Left colon (tissue), 2 donors: ENCODE results near the gene C14orf132. TPM values are rescaled to one million over a fixed set of nuclear protein-coding genes. Genes with fewer than 3 reads are reported as not detected.

Experiments
- ATAC-seq: fragments of 200-7000 bp; cut with Tn5 transposase; one replicate; pipeline ENCODE4 v1.9.1; 2020; ENCODE audit warnings: mild to moderate bottlenecking, moderate library complexity
- DNase-seq, 2 donors: peaks; one replicate each; pipeline ENCODE4 v3.0.0-alpha.2; 2020
- intact Hi-C, 2 donors: fragments of 100-400 bp; cut with DNase I in 1 of 2; cut with micrococcal nuclease in 1 of 2; formaldehyde crosslinking; loops; one replicate each; pipeline versions ENCODE4 v1.11.2 to v1.14.0; 2022; cut with DNase I, micrococcal nuclease
- total RNA-seq, 2 donors: library from RNA; stranded (reverse); fragmentation: NEBNext Ultra II Directional; extraction: Animal tissue kit (Norgen Biotek cat#: 25700); gene quantifications; one replicate each; pipeline ENCODE4 v1.2.1, GENCODE V29; 2021
- donor health status: DM: no; HTN: no; CAD: no.
- donor health status: DM: yes; HTN: yes; CAD: no.

The C14orf132 gene
- total RNA-seq, 2 donors from 2014 or later, result 2.2 to 6.7 TPM

DNA sequence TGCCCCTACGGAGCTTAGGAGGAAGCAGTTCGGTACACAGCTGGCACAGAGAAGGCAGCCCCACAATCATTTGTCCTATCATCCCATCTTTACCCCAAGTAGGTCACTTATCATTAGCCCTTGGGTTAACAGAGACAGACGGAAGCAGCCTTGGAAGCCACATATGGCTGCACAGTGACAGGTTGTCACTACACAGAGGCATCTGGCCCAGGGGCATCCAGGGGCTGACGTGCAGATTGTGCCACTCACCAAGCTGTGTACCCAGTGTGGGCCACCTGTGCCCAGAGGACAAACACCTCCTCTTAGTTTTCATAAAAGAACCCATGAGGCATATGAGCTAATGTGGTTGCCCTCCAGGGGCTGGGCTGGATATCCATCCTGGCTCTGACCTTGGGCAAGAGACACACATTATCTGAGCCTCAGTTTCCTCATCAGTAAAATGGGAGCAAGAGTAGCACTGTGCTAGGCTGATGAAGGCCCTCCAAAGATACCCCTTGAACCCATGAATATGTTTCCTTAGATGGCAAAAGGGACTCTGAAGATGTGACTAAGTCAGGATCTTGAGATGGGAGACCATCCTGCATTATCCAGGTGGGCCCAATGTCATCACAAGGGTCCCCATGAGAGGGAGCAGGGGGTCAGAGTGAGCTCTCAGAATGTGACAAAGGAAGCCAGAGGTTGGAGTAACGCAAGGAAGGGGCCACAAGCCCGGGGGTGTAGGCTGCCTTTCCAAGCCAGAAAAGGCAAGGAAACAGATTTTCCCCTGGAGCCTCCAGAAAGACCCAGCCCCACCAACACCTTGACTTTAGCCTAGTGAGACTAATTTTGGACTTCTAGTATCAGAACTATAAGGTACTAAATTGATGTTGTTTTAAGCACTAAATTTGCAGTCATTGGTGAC, 64.6 kb downstream of the C14orf132 start:
- intact Hi-C loops, result loop anchor here (5.0 to 10.0 kb wide), 2 partner anchors 171 to 173 kb away; no protein-coding TSS in a partner anchor
- DNase-seq (no peak), ATAC-seq (no peak)

DNA sequence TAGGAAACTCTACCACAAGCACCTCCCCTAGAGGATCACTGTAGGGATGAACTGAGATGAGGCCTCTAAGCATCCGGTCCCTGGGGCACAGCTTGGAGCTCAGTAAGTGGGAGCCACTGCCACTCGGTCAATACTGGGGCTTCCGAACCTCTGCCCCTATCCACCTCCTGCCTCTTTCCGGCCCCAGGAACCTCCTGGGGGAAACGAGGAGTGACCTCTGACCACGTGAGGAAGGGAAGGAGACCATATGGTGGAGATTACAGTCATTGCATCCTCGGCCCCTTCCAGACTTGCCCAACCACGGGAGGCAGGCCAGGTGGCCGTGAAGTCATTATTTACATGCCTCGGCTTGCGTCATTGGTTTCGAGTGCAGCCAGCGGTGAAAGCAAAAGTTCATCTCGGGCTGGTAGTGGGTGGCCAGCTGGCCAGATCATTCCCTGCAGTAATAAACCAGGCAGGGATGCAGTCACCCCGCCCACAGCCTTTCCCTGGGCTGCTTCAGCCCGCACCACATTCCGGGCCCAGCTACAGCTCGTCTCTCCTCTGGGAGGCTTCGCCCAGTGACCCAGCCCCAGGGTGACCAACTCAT, 65.4 kb downstream of the C14orf132 start:
- intact Hi-C loops, result loop anchor here (5.0 to 10.0 kb wide), 2 partner anchors 170 to 173 kb away; no protein-coding TSS in a partner anchor
- peak; percentile 76 to 92 for DNase-seq
- peak; percentile 82 for ATAC-seq

DNA sequence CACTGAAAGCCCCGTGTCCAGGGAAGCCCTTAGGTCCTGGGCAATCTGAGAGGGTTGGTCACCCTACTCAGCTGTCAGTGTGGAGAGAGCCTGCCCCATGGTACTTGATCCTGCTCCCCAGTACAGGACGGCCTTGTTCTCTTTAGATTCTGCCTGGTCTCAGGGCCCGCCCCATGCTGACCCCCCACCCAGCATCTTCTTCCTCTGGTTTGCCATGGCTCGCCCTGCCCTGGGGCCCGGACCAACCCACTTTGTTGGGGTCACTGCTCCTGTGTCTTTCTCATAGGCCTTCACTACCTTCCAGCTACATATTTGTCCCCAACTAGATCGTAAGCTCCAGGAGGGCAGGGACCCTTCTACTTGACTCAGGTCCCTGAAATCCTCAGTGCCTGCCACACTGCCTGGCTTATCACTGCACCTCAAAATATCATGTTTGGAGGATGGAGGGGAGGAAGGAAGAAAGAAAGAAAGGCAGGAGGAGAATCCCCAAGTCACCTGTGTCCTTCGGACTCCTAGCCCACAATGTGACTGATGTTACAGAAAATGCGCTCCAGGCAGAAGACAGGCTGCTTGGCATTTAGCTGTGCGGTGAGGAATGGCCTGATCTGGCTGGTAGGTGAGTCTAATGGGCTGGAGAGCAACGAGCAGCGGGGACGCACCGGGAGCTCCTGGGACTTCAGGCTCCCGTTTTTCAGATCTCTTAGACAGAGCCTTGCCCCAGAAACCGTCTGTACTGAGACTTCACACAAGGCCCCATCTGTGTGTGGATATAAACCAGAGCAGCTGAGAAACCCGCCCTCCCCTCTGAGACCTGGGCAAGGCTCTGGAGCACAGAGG, 66.1 kb downstream of the C14orf132 start:
- DNase-seq (peak in 1 of 2 donors; percentile 61), ATAC-seq (no peak)
- intact Hi-C loops, result loop anchor here in 1 of 2 donors (10.0 kb wide), 1 partner anchor 169 kb away; no protein-coding TSS in a partner anchor

DNA sequence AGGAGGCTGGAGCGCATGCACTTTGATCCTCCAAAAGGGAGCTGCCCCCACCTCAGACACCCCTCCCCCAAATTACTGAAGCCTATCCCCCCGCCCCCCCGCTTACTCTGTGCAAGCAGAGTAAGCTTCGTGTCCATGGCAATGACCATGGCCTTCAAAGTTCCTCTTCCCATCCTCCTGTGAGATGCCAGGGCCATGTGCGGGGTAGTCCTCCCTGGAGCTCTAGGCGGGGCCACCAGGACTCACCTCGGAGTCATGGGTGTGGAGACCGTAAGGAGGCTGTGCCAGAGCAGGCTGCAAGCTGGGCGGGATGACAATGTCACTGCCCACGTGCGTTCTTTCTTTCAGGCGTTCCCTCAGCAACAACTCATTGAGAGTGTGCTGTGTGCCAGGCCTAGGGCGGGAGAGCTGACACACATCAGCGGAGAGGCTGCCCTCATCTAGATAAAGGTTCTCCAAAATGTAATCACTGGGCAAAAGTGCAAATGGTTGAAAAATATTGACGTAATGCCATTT, 66.8 kb downstream of the C14orf132 start:
- ATAC-seq (peak; percentile 80), DNase-seq (peak; percentile 54 to 85)
- intact Hi-C loops, result loop anchor here in 1 of 2 donors (10.0 kb wide), 1 partner anchor 169 kb away; no protein-coding TSS in a partner anchor

DNA sequence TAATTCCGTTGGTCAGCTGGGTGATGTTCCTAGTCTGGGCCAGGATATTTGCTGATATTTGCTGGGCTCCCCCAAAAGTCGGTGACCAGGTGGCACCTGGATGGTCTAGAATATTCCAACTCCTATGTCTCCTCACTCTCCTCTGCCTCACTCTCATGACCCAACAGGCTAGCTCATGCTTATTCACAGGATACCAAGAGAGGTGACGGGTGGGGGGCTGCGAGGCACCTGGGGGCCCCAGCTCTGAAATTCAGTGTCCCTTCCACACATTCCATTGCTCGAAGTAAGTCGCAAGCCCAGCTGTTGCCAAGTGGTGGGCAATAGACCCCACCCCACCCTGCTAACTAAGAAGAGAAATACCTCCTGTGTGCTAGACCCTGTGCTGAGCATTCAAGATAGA, 67.7 kb downstream of the C14orf132 start:
- intact Hi-C loops, result loop anchor here in 1 of 2 donors (10.0 kb wide), 1 partner anchor 168 kb away; no protein-coding TSS in a partner anchor
- DNase-seq (no peak), ATAC-seq (no peak)

DNA sequence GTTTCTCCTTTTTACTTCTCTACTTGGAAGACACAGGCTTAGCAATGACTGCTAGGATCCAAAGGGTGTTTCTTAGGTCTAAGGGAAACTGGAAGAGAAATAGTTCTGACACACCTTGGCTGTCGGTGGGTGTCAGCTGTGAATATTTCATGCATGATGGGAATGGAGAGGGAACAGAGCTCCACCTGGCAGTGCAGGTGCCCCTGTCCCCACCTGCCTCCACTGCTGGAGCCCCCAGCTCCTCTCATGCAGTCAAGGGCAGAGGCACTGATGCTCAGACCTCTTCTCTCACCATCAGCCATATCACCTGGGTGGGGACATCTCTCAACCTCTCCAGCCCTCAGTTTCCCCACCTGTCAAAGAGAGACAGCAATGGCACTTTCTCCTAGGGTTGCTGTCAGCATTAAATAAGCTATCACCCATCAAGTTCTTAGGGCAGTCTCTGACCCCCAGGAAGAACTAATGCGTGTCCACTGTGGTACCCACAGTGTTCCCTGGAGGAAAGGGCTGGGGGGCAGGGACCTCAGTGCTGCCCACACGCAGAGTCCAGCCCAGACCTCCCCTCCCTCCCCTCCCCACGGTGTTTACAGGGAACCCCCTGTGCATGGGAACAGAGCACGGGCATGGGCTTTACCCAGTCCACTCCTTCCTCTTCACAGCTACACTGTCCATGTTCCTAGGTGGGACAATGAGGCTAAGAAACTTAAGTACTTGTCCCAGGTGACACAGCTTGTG, 69.1 kb downstream of the C14orf132 start:
- intact Hi-C loops, result loop anchor here in 1 of 2 donors (10.0 kb wide), 1 partner anchor 167 kb away; no protein-coding TSS in a partner anchor
- DNase-seq (no peak), ATAC-seq (no peak)

DNA sequence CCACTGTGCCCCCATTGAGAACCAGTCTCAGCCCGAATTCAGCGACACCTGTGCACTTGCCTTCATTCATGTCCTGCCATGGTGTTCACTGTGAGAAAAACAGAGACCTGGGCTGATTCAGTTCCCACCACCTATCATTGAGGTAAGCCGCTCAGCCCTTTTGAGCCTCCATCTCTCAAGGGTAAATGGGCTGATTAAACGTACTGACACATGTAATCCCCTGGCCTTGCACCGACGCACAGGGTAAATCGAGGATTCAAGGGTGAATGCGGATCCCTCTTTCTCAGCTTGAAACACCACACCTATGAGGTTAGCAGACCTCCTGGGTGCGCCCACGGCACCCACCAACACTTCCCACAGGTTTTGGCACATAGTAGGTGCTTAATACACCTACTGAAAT, 69.7 kb downstream of the C14orf132 start:
- no peak for DNase-seq
- no peak for ATAC-seq
- intact Hi-C loops, result loop anchor here in 1 of 2 donors (10.0 kb wide), 1 partner anchor 166 kb away; no protein-coding TSS in a partner anchor

DNA sequence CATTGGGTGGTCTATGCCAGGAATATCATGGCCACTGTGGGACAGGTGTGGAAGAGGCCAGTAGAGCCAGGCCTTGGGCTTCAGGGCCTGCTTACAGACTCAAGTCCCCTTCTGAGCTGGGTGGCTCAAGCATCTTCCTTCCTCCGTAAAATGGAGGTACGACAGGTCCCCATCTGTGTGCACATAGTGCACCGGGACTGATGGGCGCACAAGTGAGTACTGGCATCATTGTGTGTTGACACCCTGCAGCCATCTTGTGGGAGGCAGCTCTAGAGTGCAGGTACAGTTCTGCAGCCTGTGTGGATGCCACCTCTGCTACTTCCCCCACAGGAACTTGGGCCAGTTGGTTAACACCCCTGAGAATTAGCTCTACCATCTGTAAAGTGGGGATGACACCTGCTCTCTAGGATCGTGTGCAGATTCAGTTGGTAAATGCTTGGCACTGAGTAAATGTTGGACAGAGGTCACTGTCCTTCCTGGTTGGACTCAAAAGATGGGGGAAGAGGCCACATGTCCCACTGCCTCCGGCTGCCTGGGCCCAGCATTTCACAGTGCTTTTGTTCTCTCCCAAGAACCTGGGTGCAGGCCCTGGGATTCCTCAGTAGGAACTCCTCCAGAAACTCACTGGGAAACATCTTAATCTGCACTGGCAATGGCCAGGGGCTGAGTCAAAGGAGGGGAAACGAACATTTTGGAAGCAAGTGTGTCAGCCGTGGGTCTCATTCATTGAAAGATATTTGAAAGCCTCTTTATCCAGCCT, 70.6 kb downstream of the C14orf132 start:
- ATAC-seq, result no peak
- DNase-seq, result no peak
- intact Hi-C loops, result loop anchor here in 1 of 2 donors (10.0 kb wide), 1 partner anchor 165 kb away; no protein-coding TSS in a partner anchor

DNA sequence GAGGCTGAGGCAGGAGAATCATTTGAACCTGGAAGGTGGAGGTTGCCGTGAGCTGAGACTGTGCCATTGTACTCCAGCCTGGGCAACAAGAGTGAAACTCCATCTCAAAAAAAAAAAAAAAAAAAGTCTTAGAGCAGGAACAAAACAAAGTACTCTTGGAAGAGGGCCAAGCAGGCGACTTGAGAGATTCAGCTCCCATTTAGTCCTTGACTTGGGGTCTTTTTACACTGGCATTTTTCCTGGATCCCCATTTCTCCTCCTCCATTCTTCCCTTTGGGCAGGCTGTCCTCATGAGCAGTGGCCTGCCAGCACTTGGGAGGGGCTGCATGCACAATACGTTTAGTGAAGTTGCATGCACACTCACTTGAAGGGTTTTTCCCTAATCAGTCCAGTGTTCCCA, 72.9 kb downstream of the C14orf132 start:
- ATAC-seq (no peak), DNase-seq (no peak)
- intact Hi-C loops, result no loop called here

DNA sequence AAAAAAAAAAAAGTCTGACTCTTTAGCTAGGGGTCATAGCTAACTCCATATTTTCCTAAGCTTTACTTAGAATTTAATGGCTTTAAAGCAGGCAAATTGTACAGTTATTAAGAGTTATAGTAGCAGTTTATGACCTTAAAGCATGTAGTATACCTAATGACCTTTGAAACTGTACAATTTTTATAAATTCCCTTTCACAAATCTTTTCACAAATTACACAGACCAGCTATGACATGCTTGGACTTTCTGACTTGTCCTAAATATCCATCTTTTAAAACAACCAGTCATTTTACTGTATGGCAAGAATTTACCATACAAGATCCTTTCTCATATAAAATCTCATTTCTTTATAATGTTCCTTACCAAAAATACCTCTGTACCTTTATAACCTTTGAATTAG, 74.8 kb downstream of the C14orf132 start:
- DNase-seq (no peak), ATAC-seq (no peak)
- intact Hi-C loops, result no loop called here

DNA sequence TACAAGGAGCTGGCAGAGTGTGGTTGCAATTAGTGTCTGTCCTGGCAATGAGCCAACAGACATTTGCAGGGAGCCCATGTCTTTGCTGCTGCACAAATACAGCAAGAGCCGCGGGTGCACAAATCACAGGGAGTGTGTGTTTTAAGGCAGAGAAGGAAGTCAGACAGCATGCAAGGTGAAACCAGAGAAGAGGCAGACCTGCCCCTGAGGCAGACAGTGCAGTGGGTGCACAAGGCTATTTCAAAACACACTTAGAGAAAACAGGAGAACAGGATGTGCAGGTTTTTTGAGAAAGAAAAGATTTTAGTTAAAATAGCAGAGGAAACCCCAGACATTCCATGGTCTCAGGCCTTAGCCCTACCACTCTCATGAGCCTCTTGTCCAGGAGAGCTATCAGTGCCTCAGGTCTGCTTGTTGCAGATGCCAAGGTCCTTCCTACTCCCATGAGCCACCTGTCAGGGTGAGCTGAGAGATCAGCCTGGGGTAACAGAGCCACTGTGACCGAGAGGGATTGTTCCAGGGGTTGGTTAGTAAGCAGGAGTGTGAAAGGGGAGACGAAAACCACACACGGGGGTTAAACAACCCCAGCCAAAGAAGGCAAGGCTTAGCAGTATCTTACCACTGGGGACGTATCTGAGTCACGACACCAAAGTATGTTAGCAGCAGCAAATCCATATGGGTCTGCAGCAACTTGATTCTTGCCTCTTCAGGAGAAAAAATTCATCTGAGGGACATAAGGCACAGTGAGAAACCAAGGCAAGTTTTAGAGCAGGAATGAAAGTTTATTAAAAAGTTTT, 78.1 kb downstream of the C14orf132 start:
- ATAC-seq (peak; percentile 42), DNase-seq (no peak)
- intact Hi-C loops, result no loop called here

DNA sequence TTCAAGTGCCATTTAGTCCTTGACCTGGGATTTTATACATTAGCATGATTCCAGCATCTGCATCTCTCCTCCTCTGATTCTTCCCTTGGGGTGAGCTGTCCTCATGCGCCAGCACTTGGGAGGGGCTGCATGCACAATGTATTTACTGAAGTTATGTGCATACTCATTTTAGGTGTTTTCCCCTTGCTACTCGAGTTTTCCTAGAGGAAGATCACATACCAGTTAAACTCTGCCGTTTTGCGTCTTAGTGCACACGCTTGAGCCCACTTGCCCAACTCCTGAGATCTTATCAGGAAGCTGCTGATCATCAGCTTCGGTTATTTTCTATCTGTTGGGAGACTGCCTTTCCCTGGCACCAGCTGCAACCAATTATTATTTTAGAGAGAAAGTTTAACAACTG, 78.8 kb downstream of the C14orf132 start:
- no peak for ATAC-seq
- DNase-seq, result no peak
- intact Hi-C loops, result no loop called here

DNA sequence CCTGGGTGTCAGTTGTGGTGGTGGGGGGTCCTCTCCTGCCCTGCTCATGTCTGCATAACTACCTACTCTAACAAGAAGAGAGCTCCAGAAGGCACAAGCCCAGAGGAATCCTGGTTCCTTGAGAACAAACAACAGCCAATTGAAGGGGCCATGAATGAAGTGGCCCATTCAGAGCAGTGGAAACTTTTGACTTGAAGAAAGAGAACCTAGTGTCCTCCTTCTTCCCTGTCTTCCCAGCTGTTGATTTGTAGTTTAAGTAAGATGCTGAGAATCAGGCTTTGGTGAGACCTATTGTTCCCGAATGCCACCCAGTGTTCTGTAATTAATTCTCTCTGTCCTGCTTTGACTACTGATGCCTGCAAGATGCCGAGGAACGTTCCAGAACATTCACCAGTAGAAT, 79.2 kb downstream of the C14orf132 start:
- no peak for DNase-seq
- intact Hi-C loops, result no loop called here
- ATAC-seq, result no peak

DNA sequence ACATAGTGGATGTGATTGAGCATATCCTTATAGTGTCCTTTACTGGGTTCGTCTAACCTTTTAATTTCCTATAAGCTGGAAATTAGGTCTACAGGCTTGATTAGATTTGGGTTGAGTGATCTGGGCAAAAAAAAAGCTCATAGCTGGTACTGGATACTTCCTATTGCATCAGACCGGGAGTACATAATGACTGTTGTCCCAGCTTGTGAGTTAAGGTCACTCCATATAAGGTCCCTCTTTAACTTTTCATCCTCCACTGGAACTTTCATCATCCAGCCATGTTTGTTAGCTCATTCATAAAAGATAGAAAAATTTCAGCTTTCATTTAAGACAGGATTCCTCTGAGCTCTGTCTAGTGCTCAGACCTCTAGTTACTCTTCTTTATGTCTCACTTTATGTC, 80.8 kb downstream of the C14orf132 start:
- no peak for ATAC-seq
- intact Hi-C loops, result no loop called here

DNA sequence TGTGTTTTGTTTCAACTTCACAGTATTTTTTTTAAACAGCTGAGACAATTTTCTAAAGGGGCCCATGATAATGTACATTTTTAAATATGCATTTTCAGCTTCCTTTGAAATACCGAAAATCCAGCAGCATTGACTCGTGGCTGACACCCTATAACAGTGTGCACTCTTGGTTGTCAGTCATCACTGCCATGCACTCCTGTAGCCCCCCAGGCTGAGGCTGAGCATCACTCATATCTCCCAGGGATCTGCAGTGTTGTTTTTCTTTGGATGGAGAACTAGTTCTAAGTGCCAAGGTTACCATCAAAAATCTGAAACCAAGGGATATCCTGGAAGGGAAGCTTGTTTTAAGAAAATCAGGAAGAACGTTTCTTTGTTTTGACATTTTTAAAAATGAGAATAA, 81.2 kb downstream of the C14orf132 start:
- DNase-seq, result no peak
- intact Hi-C loops, result no loop called here
- ATAC-seq, result no peak

More for the DNA sequence above, 80.8 kb downstream of the C14orf132 start:
- DNase-seq, result no peak

DNA sequence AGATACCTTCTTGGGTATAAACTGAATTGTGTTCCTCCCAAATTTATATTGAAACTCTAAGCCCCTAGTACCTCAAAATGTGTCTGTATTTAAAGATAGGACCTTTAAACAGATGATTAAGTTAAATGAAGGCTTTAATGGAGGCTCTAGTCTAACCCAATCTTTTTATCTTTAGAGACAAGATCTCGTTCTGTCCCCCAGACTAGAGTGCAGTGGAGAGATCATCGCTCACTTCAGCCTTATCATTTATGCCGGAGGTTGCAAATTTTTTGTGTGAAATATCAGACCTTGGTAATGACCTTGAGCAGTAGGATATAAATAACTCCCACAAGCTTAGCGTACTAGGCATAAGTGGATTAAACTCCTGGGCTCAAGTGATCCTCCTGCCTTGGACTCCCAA, 81.8 kb downstream of the C14orf132 start:
- ATAC-seq (no peak), DNase-seq (no peak)
- intact Hi-C loops, result no loop called here
